GM23248 (cell line): ENCODE data around the gene SSR4. TPM values are rescaled to one million over a fixed set of nuclear protein-coding genes. Genes with fewer than 3 reads are reported as not detected.

Experiments
- DNase-seq: peaks from one replicate; pipeline ENCODE4 v3.0.0-alpha.2; 2015
- H2AFZ ChIP-seq: fragments of 200-600 bp; sonication (generic); 2 replicates; pipeline ENCODE4 v1.6.1; 2016; ENCODE audit warnings: antibody characterized with exemption
- H3F3A ChIP-seq: fragments of 200-600 bp; sonication (generic); 2 replicates; pipeline ENCODE4 v1.6.1; 2016; ENCODE audit warnings: mild to moderate bottlenecking, antibody characterized with exemption, mixed run types; ENCODE audit not compliant: insufficient read depth
- H3K27ac ChIP-seq: fragments of 200-600 bp; sonication (generic); 2 replicates; pipeline ENCODE4 v1.5.1; 2016; ENCODE audit warnings: mild to moderate bottlenecking
- H3K27me3 ChIP-seq: fragments of 200-600 bp; sonication (generic); replicated peaks from 2 replicates; pipeline ENCODE4 v1.6.1; 2016; ENCODE audit warnings: mild to moderate bottlenecking; ENCODE audit not compliant: insufficient read depth
- H3K36me3 ChIP-seq: fragments of 200-600 bp; sonication (generic); 2 replicates; pipeline ENCODE4 v1.6.1; 2016; ENCODE audit warnings: low read depth, mild to moderate bottlenecking
- H3K4me1 ChIP-seq: fragments of 200-600 bp; sonication (generic); 2 replicates; pipeline ENCODE4 v1.6.1; 2016; ENCODE audit warnings: mild to moderate bottlenecking; ENCODE audit not compliant: insufficient read depth
- H3K4me2 ChIP-seq: fragments of 200-600 bp; sonication (generic); one replicate; pipeline ENCODE4 v1.6.1; 2016; ENCODE audit warnings: mild to moderate bottlenecking; ENCODE audit not compliant: unreplicated experiment
- H3K4me3 ChIP-seq: fragments of 200-600 bp; sonication (generic); 2 replicates; pipeline ENCODE4 v1.5.1; 2016; ENCODE audit warnings: mild to moderate bottlenecking
- H3K79me2 ChIP-seq: fragments of 200-600 bp; sonication (generic); 2 replicates; pipeline ENCODE4 v1.6.1; 2016; ENCODE audit warnings: mild to moderate bottlenecking; ENCODE audit not compliant: insufficient read depth
- H3K9ac ChIP-seq: fragments of 200-600 bp; sonication (generic); 2 replicates; pipeline ENCODE4 v1.6.1; 2016; ENCODE audit warnings: mild to moderate bottlenecking
- H3K9me2 ChIP-seq: fragments of 200-600 bp; sonication (generic); 2 replicates; pipeline ENCODE4 v1.6.1; 2016; ENCODE audit warnings: mixed run types, mild to moderate bottlenecking, moderate library complexity; ENCODE audit not compliant: insufficient read depth
- H3K9me3 ChIP-seq: fragments of 200-600 bp; sonication (generic); one replicate; pipeline ENCODE4 v1.6.1; 2017; ENCODE audit warnings: low read depth
- H4K20me1 ChIP-seq: fragments of 200-600 bp; sonication (generic); 2 replicates; pipeline ENCODE4 v1.6.0; 2016; ENCODE audit not compliant: insufficient read depth
- EZH2 ChIP-seq: fragments of 200-600 bp; sonication (generic); IDR thresholded peaks from 2 replicates; pipeline ENCODE4 v1.6.1; 2018; ENCODE audit warnings: antibody characterized with exemption, mild to moderate bottlenecking; ENCODE audit not compliant: insufficient read depth, poor library complexity, severe bottlenecking
- EZH2phosphoT487 ChIP-seq: fragments of 200-600 bp; sonication (generic); IDR thresholded peaks from 2 replicates; pipeline ENCODE4 v1.6.1; 2018; ENCODE audit warnings: antibody characterized with exemption, moderate library complexity, mild to moderate bottlenecking, low read depth; ENCODE audit not compliant: insufficient read depth
- WGBS, 2 experiments: methylation state at CpG; one replicate each; pipeline ENCODE4 v1.1.6; 2015 to 2017; ENCODE audit warnings: low lambda C conversion rate in 2 of 2, low coverage in 1 of 2; ENCODE audit errors: missing lambda C conversion rate in 2 of 2; 5-methylcytosine and 5-hydroxymethylcytosine counted together
- in situ Hi-C: fragments of 300-500 bp; cut with MboI; formaldehyde crosslinking; loops from 2 replicates; pipeline ENCODE4 v1.15.0; 2020
- polyA plus RNA-seq: library from polyadenylated mRNA; unstranded; fragments of >200 nt; fragmentation: Nextera tagmentation; extraction: Ambion mirVana; gene quantifications from 2 replicates; pipeline ENCODE4 v1.2.1, GENCODE V29; 2016
- total RNA-seq: library from RNA; depleted of rRNA; stranded (reverse); fragments of >200 nt; shearing (Covaris generic); gene quantifications from 2 replicates; pipeline ENCODE4 v1.2.3, GENCODE V29; 2014

SSR4 gene
- total and polyA plus RNA-seq, 2 experiments from 2014 or later, result 295 to 568 TPM

DNA sequence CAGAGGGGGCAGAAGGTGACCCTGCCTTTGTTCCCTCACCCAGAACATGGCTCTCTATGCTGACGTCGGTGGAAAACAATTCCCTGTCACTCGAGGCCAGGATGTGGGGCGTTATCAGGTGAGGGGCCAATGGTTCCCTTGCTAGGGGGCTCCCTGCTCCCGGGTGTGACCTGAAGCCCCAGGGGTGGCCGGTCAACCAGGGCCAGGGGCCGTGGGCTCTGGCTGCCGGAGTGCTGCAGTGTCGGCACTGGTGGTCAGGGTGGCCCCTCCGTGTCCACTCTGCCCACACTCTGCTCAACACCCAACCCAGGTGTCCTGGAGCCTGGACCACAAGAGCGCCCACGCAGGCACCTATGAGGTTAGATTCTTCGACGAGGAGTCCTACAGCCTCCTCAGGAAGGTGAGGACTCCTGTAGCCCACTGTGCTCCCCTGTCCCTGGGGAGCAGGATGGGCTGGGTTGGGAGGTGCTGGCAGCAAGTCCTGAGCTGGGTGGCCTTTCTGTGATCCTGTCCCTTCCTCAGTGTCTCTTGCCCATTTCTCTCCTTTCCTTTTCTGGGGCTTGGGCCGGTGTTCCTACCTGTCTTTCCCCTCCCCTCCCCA, 3.0 kb downstream of the SSR4 start:
- Histone ChIP-seq H3K9me3 (no peaks in the 10 kb centered on the region), H4K20me1 (no peaks in the 10 kb centered on the region), H3K27me3 (no peaks in the 10 kb centered on the region), H3F3A (no peaks in the 10 kb centered on the region), H3K9ac (no peak overlapping the region), H3K4me2 (no peak overlapping the region), H3K79me2 (peaks cover 40% of the 10 kb centered on the region), H3K9me2 (no peaks in the 10 kb centered on the region), H3K4me3 (no peak overlapping the region), H3K27ac (no peak overlapping the region), H2AFZ (no peak overlapping the region), H3K36me3 (no peaks in the 10 kb centered on the region), H3K4me1 (no peaks in the 10 kb centered on the region)
- no peak for TF ChIP-seq EZH2phosphoT487
- no peak for TF ChIP-seq EZH2
- in situ Hi-C loops, result no loop called here
- DNase-seq, result no peak
- 87 to 90% methylated on average over 6 to 8 of the region's 15 CpGs for WGBS, 2 experiments

GRCh38 chrX:153799326-153799725, 4.9 kb downstream of the SSR4 start:
- in situ Hi-C loops, result no loop called here

DNA sequence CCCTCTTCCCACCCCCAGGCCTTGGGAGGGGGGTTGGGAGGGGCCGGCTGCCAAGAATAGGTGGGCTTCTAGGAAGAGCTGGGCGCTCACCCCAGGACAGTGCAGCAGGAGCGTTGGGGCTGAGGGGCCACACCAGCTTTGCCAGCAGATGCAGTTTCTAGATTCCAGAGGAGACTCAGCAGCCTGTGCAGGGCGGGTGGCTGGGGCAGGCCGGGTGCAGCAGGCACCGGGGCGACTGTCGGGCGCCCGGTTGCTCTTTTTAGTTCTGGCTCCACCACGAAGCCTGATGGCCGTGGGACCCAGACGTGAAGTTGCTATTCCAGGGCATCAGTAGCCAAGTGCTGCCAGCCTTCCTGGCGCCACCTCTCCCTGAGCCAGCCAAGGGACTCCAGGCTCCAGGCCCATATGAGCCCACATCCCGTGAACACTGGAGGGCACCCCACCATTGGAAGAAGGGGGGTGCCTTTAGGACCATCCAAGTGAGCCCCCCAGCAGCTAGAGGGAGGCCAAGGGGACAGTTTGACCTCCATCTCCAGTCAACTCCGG, 5.8 kb downstream of the SSR4 start:
- in situ Hi-C loops, result no loop called here
- no peak for TF ChIP-seq EZH2
- TF ChIP-seq EZH2phosphoT487, result no peak

More at GRCh38 chrX:153799326-153799725, 4.9 kb downstream of the SSR4 start:
- no peaks in the 10 kb centered on the region for H3K4me1 ChIP-seq
- no peaks in the 10 kb centered on the region for H3K9me2 ChIP-seq
- H3K36me3 ChIP-seq, result no peaks in the 10 kb centered on the region
- H3F3A ChIP-seq, result no peaks in the 10 kb centered on the region
- WGBS, 2 experiments, result 79 to 85% methylated on average over 3 to 5 of the region's 5 CpGs
- no peak overlapping the region for H3K9ac ChIP-seq
- no peak overlapping the region for H2AFZ ChIP-seq
- no peak for DNase-seq
- no peaks in the 10 kb centered on the region for H3K27me3 ChIP-seq
- no peaks in the 10 kb centered on the region for H4K20me1 ChIP-seq
- TF ChIP-seq EZH2, result no peak
- no peak for TF ChIP-seq EZH2phosphoT487
- H3K4me3 ChIP-seq, result no peak overlapping the region
- peaks cover 27% of the 10 kb centered on the region for H3K79me2 ChIP-seq
- H3K4me2 ChIP-seq, result no peak overlapping the region
- no peak overlapping the region for H3K27ac ChIP-seq
- H3K9me3 ChIP-seq, result no peaks in the 10 kb centered on the region

DNA sequence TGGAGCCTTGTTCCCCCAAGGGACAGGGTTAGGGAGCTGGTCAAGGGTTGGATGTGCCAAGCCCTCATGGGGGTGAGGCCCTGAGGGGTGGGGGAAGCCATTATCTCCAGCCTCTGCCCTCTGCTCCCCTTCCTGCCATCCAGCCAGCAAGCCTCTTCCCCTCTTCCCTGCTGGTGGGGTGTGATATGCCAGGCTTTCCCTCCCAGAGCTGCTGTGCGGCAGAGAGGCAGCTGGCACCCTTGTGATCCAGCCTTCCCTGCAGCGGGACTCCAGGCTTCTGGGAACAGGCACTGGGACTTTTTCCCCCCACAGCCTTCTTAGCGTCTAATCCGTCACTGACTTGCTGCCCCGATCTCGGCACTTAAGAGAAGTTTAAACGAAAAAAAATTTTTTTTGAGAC, 6.3 kb downstream of the SSR4 start:
- Histone ChIP-seq H3K9me2 (no peaks in the 10 kb centered on the region), H3K79me2 (peaks cover 14% of the 10 kb centered on the region), H3K4me3 (no peak overlapping the region), H3K4me2 (no peak overlapping the region), H2AFZ (no peak overlapping the region), H4K20me1 (no peaks in the 10 kb centered on the region), H3K27ac (no peak overlapping the region), H3K9me3 (no peaks in the 10 kb centered on the region), H3K9ac (no peak overlapping the region), H3K36me3 (no peaks in the 10 kb centered on the region), H3F3A (no peaks in the 10 kb centered on the region), H3K4me1 (no peaks in the 10 kb centered on the region), H3K27me3 (no peaks in the 10 kb centered on the region)
- in situ Hi-C loops, result no loop called here
- no peak for TF ChIP-seq EZH2phosphoT487
- TF ChIP-seq EZH2, result no peak
- WGBS, 2 experiments, result 15 to 22% methylated on average over 2 to 7 of the region's 7 CpGs
- no peak for DNase-seq

More for the DNA sequence above, 5.8 kb downstream of the SSR4 start:
- Histone ChIP-seq H3K9ac (no peak overlapping the region), H3K79me2 (peaks cover 19% of the 10 kb centered on the region), H3K27ac (no peak overlapping the region), H3K4me3 (no peak overlapping the region), H3K4me1 (no peaks in the 10 kb centered on the region), H3F3A (no peaks in the 10 kb centered on the region), H3K9me3 (no peaks in the 10 kb centered on the region), H3K27me3 (no peaks in the 10 kb centered on the region), H3K9me2 (no peaks in the 10 kb centered on the region), H3K4me2 (no peak overlapping the region), H2AFZ (no peak overlapping the region), H4K20me1 (no peaks in the 10 kb centered on the region), H3K36me3 (no peaks in the 10 kb centered on the region)
- WGBS, 2 experiments, result 100% methylated on average over 5 to 9 of the region's 16 CpGs
- DNase-seq, result no peak
